NOMO-1 treated with DMSO at 0.1 percent for 48 hours (cell line): ENCODE data around the gene LMX1A.
A peak's percentile ranks its signal among the peaks of the same experiment; 100 is the strongest.

Experiments
- DNase-seq: peaks from one replicate; lab custom pipeline; 2025; ENCODE audit not compliant: unreplicated experiment; lab: John Stamatoyannopoulos, UW

The LMX1A gene

GRCh38 chr1:165367375-165367993 lies 11.0 kb upstream of the LMX1A start:
- peak; percentile 37 for DNase-seq

GRCh38 chr1:165365341-165365740 lies 8.8 kb upstream of the LMX1A start:
- no peak for DNase-seq

- no peak for DNase-seq
Measured at GRCh38 chr1:165364568-165365133, 8.1 kb upstream of the LMX1A start.

- DNase-seq = no peak
Measured at GRCh38 chr1:165356876-165357275, 361 bp upstream of the LMX1A start.

GRCh38 chr1:165355139-165355976 lies 1.2 kb downstream of the LMX1A start:
- DNase-seq = no peak

GRCh38 chr1:165354739-165355138 lies 1.8 kb downstream of the LMX1A start:
- DNase-seq = no peak

- DNase-seq = no peak
Measured at GRCh38 chr1:165353731-165354671, 2.5 kb downstream of the LMX1A start.

GRCh38 chr1:165352442-165353293 lies 3.8 kb downstream of the LMX1A start:
- DNase-seq = no peak

GRCh38 chr1:165351863-165352441 lies 4.6 kb downstream of the LMX1A start:
- no peak for DNase-seq

- no peak for DNase-seq
Measured at GRCh38 chr1:165350840-165351239, 5.7 kb downstream of the LMX1A start.

GRCh38 chr1:165345502-165345901 lies 11.0 kb downstream of the LMX1A start:
- no peak for DNase-seq

- DNase-seq = no peak
Measured at GRCh38 chr1:165344736-165345135, 11.8 kb downstream of the LMX1A start.

- no peak for DNase-seq
Measured at GRCh38 chr1:165344198-165344597, 12.3 kb downstream of the LMX1A start.

GRCh38 chr1:165342587-165342986 lies 13.9 kb downstream of the LMX1A start:
- DNase-seq = no peak

GRCh38 chr1:165342168-165342567 lies 14.3 kb downstream of the LMX1A start:
- no peak for DNase-seq

- no peak for DNase-seq
Measured at GRCh38 chr1:165339164-165339563, 17.4 kb downstream of the LMX1A start.

GRCh38 chr1:165330483-165330882 lies 26.0 kb downstream of the LMX1A start:
- no peak for DNase-seq

GRCh38 chr1:165329104-165329503 lies 27.4 kb downstream of the LMX1A start:
- no peak for DNase-seq

- no peak for DNase-seq
Measured at GRCh38 chr1:165328136-165328535, 28.4 kb downstream of the LMX1A start.

- DNase-seq = no peak
Measured at GRCh38 chr1:165327538-165327937, 29.0 kb downstream of the LMX1A start.
